Prostate gland (tissue), 2 donors: Measurements from ENCODE around the gene ZNF536. TPM values are rescaled to one million over a fixed set of nuclear protein-coding genes. Genes with fewer than 3 reads are reported as not detected.
"Not testable (repeated sequence)": the region's sequence is repeated elsewhere in the genome, so short reads cannot be mapped to it uniquely, and the experiment has no call there.

ENCODE experiments used
- DNase-seq: peaks from one replicate; pipeline ENCODE4 v3.0.0-alpha.2; 2019; ENCODE audit warnings: low spot score
- H3K27ac ChIP-seq, 2 donors: fragments of 200-600 bp; sonication (generic); 2 replicates each; pipeline ENCODE4 v1.5.1; 2017 to 2019
- H3K27me3 ChIP-seq: fragments of 200-600 bp; sonication (generic); replicated peaks from 2 replicates; pipeline ENCODE4 v1.5.1; 2019; ENCODE audit not compliant: insufficient read depth
- H3K36me3 ChIP-seq, 2 donors: fragments of 200-600 bp; sonication (generic); 1 replicate in 1 of 2; 2 replicates in 1 of 2; pipeline versions ENCODE4 v1.5.1 to v1.8.1; 2017 to 2019
- H3K4me1 ChIP-seq: fragments of 200-600 bp; sonication (generic); replicated peaks from 2 replicates; pipeline ENCODE4 v1.5.1; 2019
- H3K4me3 ChIP-seq, 2 donors: fragments of 200-600 bp; sonication (generic); 2 replicates each; pipeline ENCODE4 v1.5.1; 2017 to 2019
- H3K9me3 ChIP-seq: fragments of 200-600 bp; sonication (generic); 2 replicates; pipeline ENCODE4 v1.5.1; 2017
- POLR2A ChIP-seq: fragments of 450-650 bp; IDR thresholded peaks from one replicate; pipeline ENCODE4 v1.6.1; 2016; ENCODE audit warnings: antibody characterized with exemption, mild to moderate bottlenecking
- POLR2AphosphoS5 ChIP-seq: sonication (generic); formaldehyde crosslinking; IDR thresholded peaks from one replicate; pipeline ENCODE4 v1.6.1; 2017; ENCODE audit warnings: antibody characterized with exemption
- whole genome bisulfite sequencing: methylation state at CpG from one replicate; pipeline ENCODE4 v1.1.5; 2018; 5-methylcytosine and 5-hydroxymethylcytosine counted together
- intact Hi-C: fragments of 100-400 bp; cut with DNase I; formaldehyde crosslinking; loops from one replicate; pipeline ENCODE4 v1.14.2; 2022
- total RNA-seq, 2 donors: library from RNA; depleted of rRNA; stranded (reverse); fragments of >200 nt; gene quantifications; one replicate each; pipeline ENCODE4 v1.1.0, GENCODE V29; 2016
- TF ChIP-seq, protein P1 (sequence below), 4 experiments: fragments of 200-600 bp in 2 of 4; fragments of 450-650 bp in 2 of 4; sonication (generic) in 2 of 4; IDR thresholded peaks; 1 replicate in 3 of 4; 2 replicates in 1 of 4; pipeline ENCODE4 v1.5.1; 2016 to 2019; ENCODE audit warnings: antibody characterized with exemption in 4 of 4, mild to moderate bottlenecking in 2 of 4, moderate library complexity in 2 of 4

ZNF536 gene
- total RNA-seq, 2 donors from 2014 or later = 1.1 to 42.0 TPM

DNA sequence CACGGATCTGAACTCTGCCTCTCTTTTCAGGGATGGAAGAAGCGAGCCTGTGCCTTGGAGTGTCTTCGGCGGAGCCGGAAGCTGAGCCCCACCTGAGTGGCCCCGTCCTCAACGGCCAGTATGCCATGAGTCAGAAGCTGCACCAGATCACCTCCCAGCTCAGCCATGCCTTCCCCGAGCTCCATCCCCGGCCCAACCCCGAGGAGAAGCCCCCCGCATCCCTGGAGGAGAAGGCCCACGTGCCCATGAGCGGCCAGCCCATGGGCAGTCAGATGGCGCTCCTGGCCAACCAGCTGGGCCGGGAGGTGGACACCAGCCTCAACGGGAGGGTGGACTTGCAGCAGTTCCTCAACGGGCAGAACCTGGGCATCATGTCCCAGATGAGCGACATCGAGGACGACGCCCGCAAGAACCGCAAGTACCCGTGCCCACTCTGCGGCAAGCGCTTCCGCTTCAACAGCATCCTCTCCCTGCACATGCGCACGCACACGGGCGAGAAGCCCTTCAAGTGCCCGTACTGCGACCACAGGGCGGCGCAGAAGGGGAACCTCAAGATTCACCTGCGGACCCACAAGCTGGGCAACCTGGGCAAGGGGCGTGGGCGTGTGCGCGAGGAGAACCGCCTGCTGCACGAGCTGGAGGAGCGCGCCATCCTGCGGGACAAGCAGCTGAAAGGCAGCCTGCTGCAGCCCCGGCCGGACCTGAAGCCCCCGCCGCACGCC lies 71.5 kb downstream of the ZNF536 start:
- Histone ChIP-seq H3K4me3 (no peak overlapping the region), H3K4me1 (no peaks in the 10 kb centered on the region), H3K27me3 (no peaks in the 10 kb centered on the region), H3K36me3 (no peaks in the 10 kb centered on the region), H3K9me3 (no peaks in the 10 kb centered on the region), H3K27ac (no peak overlapping the region)
- TF ChIP-seq POLR2AphosphoS5 = no peak
- no peak for TF ChIP-seq POLR2A
- TF ChIP-seq, protein P1, sequence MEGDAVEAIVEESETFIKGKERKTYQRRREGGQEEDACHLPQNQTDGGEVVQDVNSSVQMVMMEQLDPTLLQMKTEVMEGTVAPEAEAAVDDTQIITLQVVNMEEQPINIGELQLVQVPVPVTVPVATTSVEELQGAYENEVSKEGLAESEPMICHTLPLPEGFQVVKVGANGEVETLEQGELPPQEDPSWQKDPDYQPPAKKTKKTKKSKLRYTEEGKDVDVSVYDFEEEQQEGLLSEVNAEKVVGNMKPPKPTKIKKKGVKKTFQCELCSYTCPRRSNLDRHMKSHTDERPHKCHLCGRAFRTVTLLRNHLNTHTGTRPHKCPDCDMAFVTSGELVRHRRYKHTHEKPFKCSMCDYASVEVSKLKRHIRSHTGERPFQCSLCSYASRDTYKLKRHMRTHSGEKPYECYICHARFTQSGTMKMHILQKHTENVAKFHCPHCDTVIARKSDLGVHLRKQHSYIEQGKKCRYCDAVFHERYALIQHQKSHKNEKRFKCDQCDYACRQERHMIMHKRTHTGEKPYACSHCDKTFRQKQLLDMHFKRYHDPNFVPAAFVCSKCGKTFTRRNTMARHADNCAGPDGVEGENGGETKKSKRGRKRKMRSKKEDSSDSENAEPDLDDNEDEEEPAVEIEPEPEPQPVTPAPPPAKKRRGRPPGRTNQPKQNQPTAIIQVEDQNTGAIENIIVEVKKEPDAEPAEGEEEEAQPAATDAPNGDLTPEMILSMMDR (IDR thresholded peaks at IDR 0.05) = no peak
- intact Hi-C loops = no loop called here
- 95% methylated on average over 49 of the region's 50 CpGs for WGBS
- no peak for DNase-seq

DNA sequence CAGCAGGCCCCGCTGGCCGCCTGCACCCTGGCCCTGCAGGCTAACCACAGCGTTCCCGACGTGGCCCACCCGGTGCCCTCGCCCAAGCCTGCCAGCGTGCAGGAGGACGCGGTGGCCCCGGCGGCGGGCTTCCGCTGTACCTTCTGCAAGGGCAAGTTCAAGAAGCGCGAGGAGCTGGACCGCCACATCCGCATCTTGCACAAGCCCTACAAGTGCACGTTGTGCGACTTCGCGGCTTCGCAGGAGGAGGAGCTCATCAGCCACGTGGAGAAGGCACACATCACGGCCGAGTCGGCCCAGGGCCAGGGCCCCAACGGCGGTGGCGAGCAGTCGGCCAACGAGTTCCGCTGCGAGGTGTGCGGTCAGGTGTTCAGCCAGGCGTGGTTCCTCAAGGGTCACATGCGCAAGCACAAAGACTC lies 72.1 kb downstream of the ZNF536 start:
- intact Hi-C loops = no loop called here
- Histone ChIP-seq H3K4me3 (no peak overlapping the region), H3K27ac (no peak overlapping the region), H3K9me3 (no peaks in the 10 kb centered on the region), H3K27me3 (no peaks in the 10 kb centered on the region), H3K4me1 (no peaks in the 10 kb centered on the region), H3K36me3 (no peaks in the 10 kb centered on the region)
- WGBS = 95% methylated on average over 36 of the region's 37 CpGs
- no peak for DNase-seq
- TF ChIP-seq POLR2AphosphoS5 (no peak), POLR2A (no peak)
- TF ChIP-seq, protein P1 (IDR thresholded peaks at IDR 0.05) = no peak

DNA sequence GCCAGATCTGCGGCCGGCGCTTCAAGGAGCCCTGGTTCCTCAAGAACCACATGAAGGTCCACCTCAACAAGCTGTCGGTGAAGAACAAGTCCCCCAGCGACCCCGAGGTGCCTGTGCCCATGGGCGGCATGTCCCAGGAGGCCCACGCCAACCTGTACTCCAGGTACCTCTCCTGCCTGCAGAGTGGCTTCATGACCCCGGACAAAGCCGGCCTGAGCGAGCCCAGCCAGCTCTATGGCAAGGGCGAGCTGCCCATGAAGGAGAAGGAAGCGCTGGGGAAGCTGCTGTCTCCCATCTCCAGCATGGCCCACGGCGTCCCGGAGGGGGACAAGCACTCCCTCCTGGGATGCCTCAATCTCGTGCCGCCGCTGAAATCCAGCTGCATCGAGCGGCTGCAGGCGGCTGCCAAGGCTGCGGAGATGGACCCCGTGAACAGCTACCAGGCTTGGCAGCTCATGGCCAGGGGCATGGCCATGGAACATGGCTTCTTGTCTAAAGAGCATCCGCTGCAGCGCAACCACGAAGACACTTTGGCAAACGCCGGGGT lies 72.6 kb downstream of the ZNF536 start:
- intact Hi-C loops = no loop called here
- H3K4me3 ChIP-seq = no peak overlapping the region
- H3K27ac ChIP-seq = no peak overlapping the region
- no peaks in the 10 kb centered on the region for H3K27me3 ChIP-seq
- no peak for DNase-seq
- no peaks in the 10 kb centered on the region for H3K36me3 ChIP-seq
- WGBS = 97% methylated on average over 26 of the region's 29 CpGs
- no peaks in the 10 kb centered on the region for H3K9me3 ChIP-seq
- no peaks in the 10 kb centered on the region for H3K4me1 ChIP-seq
- TF ChIP-seq POLR2AphosphoS5 (no peak), POLR2A (no peak)
- TF ChIP-seq, protein P1 (IDR thresholded peaks at IDR 0.05) = no peak

DNA sequence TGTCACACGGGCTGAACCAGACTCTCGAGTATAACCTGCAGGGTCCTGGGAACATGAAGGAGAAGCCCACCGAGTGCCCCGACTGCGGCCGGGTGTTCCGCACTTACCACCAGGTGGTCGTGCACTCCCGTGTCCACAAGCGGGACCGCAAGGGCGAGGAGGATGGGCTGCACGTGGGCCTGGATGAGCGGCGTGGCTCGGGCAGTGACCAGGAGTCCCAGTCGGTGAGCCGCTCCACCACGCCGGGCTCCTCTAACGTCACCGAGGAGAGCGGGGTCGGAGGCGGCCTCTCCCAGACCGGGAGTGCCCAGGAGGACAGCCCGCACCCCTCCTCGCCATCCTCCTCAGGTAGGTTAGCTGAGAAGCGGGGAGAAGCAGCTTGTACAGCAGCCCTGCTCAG lies 73.2 kb downstream of the ZNF536 start:
- Histone ChIP-seq H3K36me3 (no peaks in the 10 kb centered on the region), H3K4me1 (no peaks in the 10 kb centered on the region), H3K27ac (no peak overlapping the region), H3K27me3 (no peaks in the 10 kb centered on the region), H3K4me3 (no peak overlapping the region), H3K9me3 (no peaks in the 10 kb centered on the region)
- intact Hi-C loops = no loop called here
- DNase-seq = no peak
- 95% methylated on average over 26 of the region's 29 CpGs for WGBS
- TF ChIP-seq, protein P1 (IDR thresholded peaks at IDR 0.05) = no peak
- TF ChIP-seq POLR2A (no peak), POLR2AphosphoS5 (no peak)

DNA sequence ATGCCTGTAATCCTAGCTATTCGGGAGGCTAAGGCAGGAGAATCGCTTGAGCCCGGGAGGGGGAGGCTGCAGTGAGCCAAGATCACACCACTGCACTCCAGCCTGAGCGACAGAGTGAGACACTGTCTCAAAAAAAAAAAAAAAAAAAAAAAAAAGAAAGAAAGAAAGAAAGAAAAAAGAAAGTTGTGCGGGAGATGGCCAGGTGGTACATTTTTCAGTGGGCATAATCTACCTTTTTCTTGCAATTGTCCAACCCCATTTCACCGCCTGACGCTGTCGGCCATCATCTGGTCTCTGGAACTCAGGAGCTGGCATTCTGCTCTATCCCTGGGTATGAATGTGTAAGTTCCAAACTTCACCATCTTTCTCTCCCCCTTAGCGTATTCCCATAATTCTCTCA lies 73.9 kb downstream of the ZNF536 start:
- H3K4me1 ChIP-seq, H3K4me3 ChIP-seq, H3K27ac ChIP-seq, intact Hi-C loops, H3K36me3 ChIP-seq, H3K9me3 ChIP-seq, H3K27me3 ChIP-seq, DNase-seq: not testable (repeated sequence)
- WGBS = 97% methylated on average over 9 of the region's 9 CpGs
